OCI-LY1 (cell line): Measurements from ENCODE around the gene ACBD3.

Experiments used
- H2AFZ ChIP-seq: fragments of 200-600 bp; sonication (generic), shearing (Covaris generic); 2 replicates; pipeline ENCODE4 v1.6.0; 2014; ENCODE audit warnings: antibody characterized with exemption, mild to moderate bottlenecking, low read length
- H3F3A ChIP-seq: fragments of 200-600 bp; sonication (generic), shearing (Covaris generic); 2 replicates; pipeline ENCODE4 v1.6.0; 2014; ENCODE audit warnings: mild to moderate bottlenecking, antibody characterized with exemption, low read length, moderate library complexity; ENCODE audit not compliant: insufficient read depth
- H3K27ac ChIP-seq: fragments of 200-600 bp; sonication (generic); 2 replicates; pipeline ENCODE4 v1.5.1; 2014; ENCODE audit warnings: low read length, mixed run types, mild to moderate bottlenecking, low read depth; ENCODE audit not compliant: poor library complexity, severe bottlenecking
- H3K27me3 ChIP-seq: fragments of 200-600 bp; sonication (generic); 2 replicates; pipeline ENCODE4 v1.6.0; 2014; ENCODE audit warnings: antibody characterized with exemption, mild to moderate bottlenecking, low read length, moderate library complexity; ENCODE audit not compliant: insufficient read depth
- H3K36me3 ChIP-seq: fragments of 200-600 bp; sonication (generic); 2 replicates; pipeline ENCODE4 v1.6.1; 2014; ENCODE audit warnings: mild to moderate bottlenecking, antibody characterized with exemption, low read length, moderate library complexity, mixed read lengths; ENCODE audit not compliant: insufficient read depth
- H3K4me1 ChIP-seq: fragments of 200-600 bp; sonication (generic); 2 replicates; pipeline ENCODE4 v1.5.1; 2014; ENCODE audit warnings: mild to moderate bottlenecking, low read length, moderate library complexity; ENCODE audit not compliant: insufficient read depth, severe bottlenecking
- H3K4me2 ChIP-seq: fragments of 200-600 bp; sonication (generic), shearing (Covaris generic); 2 replicates; pipeline ENCODE4 v1.6.1; 2014; ENCODE audit warnings: low read length
- H3K4me3 ChIP-seq: fragments of 200-600 bp; sonication (generic); 2 replicates; pipeline ENCODE4 v1.5.1; 2014; ENCODE audit warnings: low read length, low read depth, mild to moderate bottlenecking, mixed read lengths; ENCODE audit not compliant: poor library complexity, severe bottlenecking
- H3K79me2 ChIP-seq: fragments of 200-600 bp; shearing (Covaris generic); 2 replicates; pipeline ENCODE4 v1.6.1; 2016; ENCODE audit warnings: mixed run types, low read length, mixed read lengths; ENCODE audit not compliant: insufficient read depth
- H3K9ac ChIP-seq: fragments of 200-600 bp; sonication (generic), shearing (Covaris generic); 2 replicates; pipeline ENCODE4 v1.6.1; 2014; ENCODE audit warnings: mild to moderate bottlenecking, low read length, mixed read lengths
- H3K9me2 ChIP-seq: fragments of 200-600 bp; sonication (generic), shearing (Covaris generic); 2 replicates; pipeline ENCODE4 v1.6.1; 2014; ENCODE audit warnings: low read depth, mild to moderate bottlenecking, low read length, mixed read lengths
- H3K9me3 ChIP-seq: fragments of 200-600 bp; shearing (Covaris generic); 2 replicates; pipeline ENCODE4 v1.6.1; 2014; ENCODE audit warnings: low read length, mixed read lengths
- H4K20me1 ChIP-seq: fragments of 200-600 bp; sonication (generic), shearing (Covaris generic); 2 replicates; pipeline ENCODE4 v1.6.0; 2016; ENCODE audit warnings: mild to moderate bottlenecking, low read length; ENCODE audit not compliant: insufficient read depth
- EZH2 ChIP-seq: fragments of 200-600 bp; sonication (generic), shearing (Covaris generic); IDR thresholded peaks from 2 replicates; pipeline ENCODE4 v1.8.0; 2017; ENCODE audit warnings: borderline replicate concordance, mixed run types, mild to moderate bottlenecking, antibody characterized with exemption, low read length, moderate library complexity, mixed read lengths
- TF ChIP-seq, protein P1 (sequence below): fragments of 200-600 bp; sonication (generic), shearing (Covaris generic); IDR thresholded peaks from 2 replicates; pipeline ENCODE4 v1.5.1; 2017; ENCODE audit warnings: mild to moderate bottlenecking, antibody characterized with exemption, low read length, moderate library complexity, mixed read lengths

ACBD3 gene

GRCh38 chr1:226149806-226150205 is 36.7 kb downstream of the ACBD3 start:
- TF ChIP-seq, protein P1, sequence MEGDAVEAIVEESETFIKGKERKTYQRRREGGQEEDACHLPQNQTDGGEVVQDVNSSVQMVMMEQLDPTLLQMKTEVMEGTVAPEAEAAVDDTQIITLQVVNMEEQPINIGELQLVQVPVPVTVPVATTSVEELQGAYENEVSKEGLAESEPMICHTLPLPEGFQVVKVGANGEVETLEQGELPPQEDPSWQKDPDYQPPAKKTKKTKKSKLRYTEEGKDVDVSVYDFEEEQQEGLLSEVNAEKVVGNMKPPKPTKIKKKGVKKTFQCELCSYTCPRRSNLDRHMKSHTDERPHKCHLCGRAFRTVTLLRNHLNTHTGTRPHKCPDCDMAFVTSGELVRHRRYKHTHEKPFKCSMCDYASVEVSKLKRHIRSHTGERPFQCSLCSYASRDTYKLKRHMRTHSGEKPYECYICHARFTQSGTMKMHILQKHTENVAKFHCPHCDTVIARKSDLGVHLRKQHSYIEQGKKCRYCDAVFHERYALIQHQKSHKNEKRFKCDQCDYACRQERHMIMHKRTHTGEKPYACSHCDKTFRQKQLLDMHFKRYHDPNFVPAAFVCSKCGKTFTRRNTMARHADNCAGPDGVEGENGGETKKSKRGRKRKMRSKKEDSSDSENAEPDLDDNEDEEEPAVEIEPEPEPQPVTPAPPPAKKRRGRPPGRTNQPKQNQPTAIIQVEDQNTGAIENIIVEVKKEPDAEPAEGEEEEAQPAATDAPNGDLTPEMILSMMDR, result no peak
- no peak for TF ChIP-seq EZH2
- peaks cover 78% of the 10 kb centered on the region for H3K36me3 ChIP-seq
- H3K9me3 ChIP-seq, result no peaks in the 10 kb centered on the region
- H3K27ac ChIP-seq, result no peak overlapping the region
- no peaks in the 10 kb centered on the region for H3F3A ChIP-seq
- no peaks in the 10 kb centered on the region for H3K4me1 ChIP-seq
- H3K4me2 ChIP-seq, result no peak overlapping the region
- no peak overlapping the region for H3K4me3 ChIP-seq
- no peak overlapping the region for H3K9ac ChIP-seq
- H4K20me1 ChIP-seq, result no peaks in the 10 kb centered on the region
- no peaks in the 10 kb centered on the region for H3K79me2 ChIP-seq
- H3K9me2 ChIP-seq, result no peaks in the 10 kb centered on the region
- no peaks in the 10 kb centered on the region for H3K27me3 ChIP-seq
- H2AFZ ChIP-seq, result no peak overlapping the region

GRCh38 chr1:226148121-226148648 is 38.4 kb downstream of the ACBD3 start:
- H3K79me2 ChIP-seq, result no peaks in the 10 kb centered on the region
- TF ChIP-seq, protein P1, result no peak
- TF ChIP-seq EZH2, result no peak
- H4K20me1 ChIP-seq, result no peaks in the 10 kb centered on the region
- H3K9me3 ChIP-seq, result no peaks in the 10 kb centered on the region
- H3K9me2 ChIP-seq, result no peaks in the 10 kb centered on the region
- no peak overlapping the region for H2AFZ ChIP-seq
- no peak overlapping the region for H3K4me3 ChIP-seq
- no peaks in the 10 kb centered on the region for H3F3A ChIP-seq
- no peaks in the 10 kb centered on the region for H3K4me1 ChIP-seq
- peaks cover 76% of the 10 kb centered on the region for H3K36me3 ChIP-seq
- H3K27ac ChIP-seq, result no peak overlapping the region
- no peak overlapping the region for H3K9ac ChIP-seq
- H3K27me3 ChIP-seq, result no peaks in the 10 kb centered on the region
- no peak overlapping the region for H3K4me2 ChIP-seq

- H3K27ac ChIP-seq, result no peak overlapping the region
- no peak overlapping the region for H2AFZ ChIP-seq
- H3K9ac ChIP-seq, result no peak overlapping the region
- no peaks in the 10 kb centered on the region for H4K20me1 ChIP-seq
- H3K9me2 ChIP-seq, result no peaks in the 10 kb centered on the region
- H3K4me2 ChIP-seq, result no peak overlapping the region
- H3K4me1 ChIP-seq, result no peaks in the 10 kb centered on the region
- TF ChIP-seq, protein P1, result no peak
- no peak for TF ChIP-seq EZH2
- no peaks in the 10 kb centered on the region for H3K27me3 ChIP-seq
- H3K9me3 ChIP-seq, result no peaks in the 10 kb centered on the region
- H3K36me3 ChIP-seq, result peaks cover 52% of the 10 kb centered on the region
- H3F3A ChIP-seq, result no peaks in the 10 kb centered on the region
- no peak overlapping the region for H3K4me3 ChIP-seq
- no peaks in the 10 kb centered on the region for H3K79me2 ChIP-seq
Observed at GRCh38 chr1:226144045-226144444, 42.5 kb downstream of the ACBD3 start.
